Measurements from ENCODE around the gene CACNA2D3. TPM values are rescaled to one million over a fixed set of nuclear protein-coding genes. Genes with fewer than 3 reads are reported as not detected.

Gene CACNA2D3
- total RNA-seq, 2 donors from 2014 or later = 1.1 to 5.9 TPM

DNA sequence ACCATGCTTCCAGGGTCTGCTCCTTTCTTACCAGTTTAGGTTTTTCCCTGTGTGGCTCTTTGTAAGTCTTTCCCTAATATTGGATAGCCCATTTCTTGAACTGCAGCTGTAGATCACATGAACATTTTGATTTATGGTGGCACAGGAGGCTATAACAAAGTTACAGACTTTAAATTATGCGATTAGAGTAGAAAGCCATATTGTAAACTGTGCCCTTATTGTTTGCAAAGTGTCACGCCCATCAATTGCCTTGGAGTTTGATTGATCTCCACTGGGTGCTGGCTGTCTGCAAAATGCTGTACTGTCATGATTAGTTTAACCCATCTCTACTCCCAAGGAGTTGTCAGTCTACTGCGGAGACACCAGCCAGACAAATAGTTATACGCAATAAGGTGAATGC, 110.3 kb downstream of the CACNA2D3 start:
- H3K36me3 ChIP-seq = no peaks in the 10 kb centered on the region
- H3K27me3 ChIP-seq (replicated peaks; ENCODE audit: insufficient read depth) = no peaks in the 10 kb centered on the region
- intact Hi-C loops (cut with DNase I) = no loop called here
- DNase-seq (ENCODE audit: low spot score) = no peak
- H3K27ac ChIP-seq = no peak overlapping the region
- 77% methylated on average over 4 of the region's 4 CpGs for WGBS
- no peaks in the 10 kb centered on the region for H3K9me3 ChIP-seq
- TF ChIP-seq POLR2AphosphoS5 (IDR thresholded peaks at IDR 0.05) (no peak), CTCF (IDR thresholded peaks at IDR 0.05) (no peak), POLR2A (IDR thresholded peaks at IDR 0.05) (no peak)
- H3K4me1 ChIP-seq (replicated peaks) = no peaks in the 10 kb centered on the region
- H3K4me3 ChIP-seq = no peak overlapping the region

GRCh38 chr3:54235998-54236397, 113.6 kb downstream of the CACNA2D3 start:
- Histone ChIP-seq H3K4me3 (no peak overlapping the region), H3K27me3 (replicated peaks; ENCODE audit: insufficient read depth) (no peaks in the 10 kb centered on the region), H3K27ac (no peak overlapping the region), H3K4me1 (replicated peaks) (no peaks in the 10 kb centered on the region), H3K9me3 (no peaks in the 10 kb centered on the region), H3K36me3 (no peaks in the 10 kb centered on the region)
- TF ChIP-seq POLR2AphosphoS5 (IDR thresholded peaks at IDR 0.05) (no peak), POLR2A (IDR thresholded peaks at IDR 0.05) (no peak), CTCF (IDR thresholded peaks at IDR 0.05) (no peak)
- intact Hi-C loops (cut with DNase I) = no loop called here
- DNase-seq (ENCODE audit: low spot score) = no peak
- 68% methylated on average over 4 of the region's 4 CpGs for WGBS

DNA sequence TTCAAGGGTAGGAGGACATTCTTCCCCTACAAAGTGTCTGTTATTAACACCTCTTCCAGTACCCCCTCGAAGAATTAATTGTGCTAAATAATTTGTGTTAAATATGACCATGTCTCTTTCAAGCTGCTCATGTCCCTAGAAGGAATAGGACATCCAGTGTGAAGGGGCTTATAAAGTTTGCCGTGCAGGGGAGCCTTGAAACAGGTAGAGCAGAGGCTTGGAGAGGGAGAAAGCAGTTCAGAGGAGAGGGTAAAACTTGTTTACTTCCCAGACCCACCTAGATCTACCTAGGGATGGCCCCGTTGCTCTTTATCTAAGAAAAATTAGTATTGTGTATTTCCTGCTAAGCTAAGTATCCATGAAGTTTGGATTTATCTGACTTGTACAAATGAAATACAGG, 114.8 kb downstream of the CACNA2D3 start:
- Histone ChIP-seq H3K9me3 (no peaks in the 10 kb centered on the region), H3K4me3 (no peak overlapping the region), H3K27me3 (replicated peaks; ENCODE audit: insufficient read depth) (no peaks in the 10 kb centered on the region), H3K36me3 (no peaks in the 10 kb centered on the region), H3K27ac (no peak overlapping the region), H3K4me1 (replicated peaks) (no peaks in the 10 kb centered on the region)
- TF ChIP-seq POLR2AphosphoS5 (IDR thresholded peaks at IDR 0.05) = no peak
- no peak for TF ChIP-seq POLR2A (IDR thresholded peaks at IDR 0.05)
- TF ChIP-seq CTCF (IDR thresholded peaks at IDR 0.05) = no peak
- intact Hi-C loops (cut with DNase I) = no loop called here
- WGBS = 48% methylated on average over 3 of the region's 3 CpGs
- DNase-seq (ENCODE audit: low spot score) = no peak

DNA sequence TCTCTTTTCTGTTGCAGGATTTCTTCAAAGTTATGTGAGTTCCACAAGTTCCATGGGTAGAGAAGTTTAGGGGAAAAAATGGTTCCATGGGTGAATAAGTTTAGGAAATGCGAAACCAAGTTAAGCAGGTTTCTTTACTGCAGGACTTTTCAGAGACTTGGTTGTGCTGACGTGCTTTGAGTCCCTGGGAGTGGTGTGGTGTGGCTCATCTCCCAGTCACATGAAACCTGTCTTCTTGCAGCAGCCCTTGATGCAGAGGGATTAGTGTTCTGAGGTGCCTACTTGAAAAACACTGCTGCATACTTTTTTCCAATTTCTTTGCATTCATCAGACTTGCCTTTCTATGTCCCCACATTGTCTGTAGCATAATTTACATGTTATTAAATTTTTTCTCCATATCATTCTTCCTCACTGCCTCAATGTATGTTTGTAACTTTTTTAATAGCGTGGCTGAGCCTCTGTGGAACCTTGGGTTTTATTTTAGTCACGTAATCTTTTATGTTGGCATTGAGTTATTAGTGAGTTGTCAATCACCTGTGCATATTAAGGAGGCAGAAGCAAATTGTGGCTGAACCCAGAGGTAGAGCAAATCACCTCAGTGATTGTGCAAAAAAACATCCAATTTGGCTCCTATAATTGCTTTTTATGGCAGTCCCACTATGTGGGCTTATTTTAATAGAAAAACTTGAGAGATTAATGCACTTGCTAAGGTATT, 115.6 kb downstream of the CACNA2D3 start:
- Histone ChIP-seq H3K9me3 (no peaks in the 10 kb centered on the region), H3K4me1 (replicated peaks) (no peaks in the 10 kb centered on the region), H3K27me3 (replicated peaks; ENCODE audit: insufficient read depth) (no peaks in the 10 kb centered on the region), H3K4me3 (no peak overlapping the region), H3K36me3 (no peaks in the 10 kb centered on the region), H3K27ac (no peak overlapping the region)
- intact Hi-C loops (cut with DNase I) = no loop called here
- 75% methylated on average over 4 of the region's 4 CpGs for WGBS
- no peak for TF ChIP-seq CTCF (IDR thresholded peaks at IDR 0.05)
- TF ChIP-seq POLR2AphosphoS5 (IDR thresholded peaks at IDR 0.05) = no peak
- no peak for TF ChIP-seq POLR2A (IDR thresholded peaks at IDR 0.05)
- no peak for DNase-seq (ENCODE audit: low spot score)

DNA sequence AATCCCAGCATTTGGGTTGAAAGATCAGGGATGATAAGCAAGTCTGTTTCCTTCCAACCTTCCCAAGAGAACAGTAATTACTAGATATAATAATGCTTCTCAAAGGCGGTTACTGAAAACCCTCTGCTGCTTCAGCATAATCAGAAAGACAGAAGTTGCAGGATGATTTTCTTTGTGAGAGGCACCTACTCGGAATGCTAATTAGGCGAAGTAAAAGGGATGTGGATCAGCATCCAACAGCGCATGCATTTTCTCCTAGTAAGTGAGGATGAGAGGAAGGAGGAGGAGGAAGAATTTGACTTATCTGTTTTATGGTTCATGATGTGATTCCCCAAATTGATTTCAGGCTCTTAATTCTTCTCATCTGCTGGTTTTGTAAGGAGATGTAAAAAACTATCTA, 118.0 kb downstream of the CACNA2D3 start:
- H3K27ac ChIP-seq = no peak overlapping the region
- H3K36me3 ChIP-seq = no peaks in the 10 kb centered on the region
- no peaks in the 10 kb centered on the region for H3K27me3 ChIP-seq (replicated peaks; ENCODE audit: insufficient read depth)
- TF ChIP-seq POLR2A (IDR thresholded peaks at IDR 0.05) (no peak), POLR2AphosphoS5 (IDR thresholded peaks at IDR 0.05) (no peak), CTCF (IDR thresholded peaks at IDR 0.05) (no peak)
- H3K4me1 ChIP-seq (replicated peaks) = no peaks in the 10 kb centered on the region
- no peak overlapping the region for H3K4me3 ChIP-seq
- 88% methylated on average over 4 of the region's 4 CpGs for WGBS
- intact Hi-C loops (cut with DNase I) = no loop called here
- no peak for DNase-seq (ENCODE audit: low spot score)
- no peaks in the 10 kb centered on the region for H3K9me3 ChIP-seq
